Measurements from ENCODE around the gene HTR4. TPM values are rescaled to one million over a fixed set of nuclear protein-coding genes. Genes with fewer than 3 reads are reported as not detected.
A peak's percentile ranks its signal among the peaks of the same experiment; 100 is the strongest.

Gene HTR4
- total and polyA plus RNA-seq, 2 donors (not counting 3 experiments of a cell fraction or from before 2014, with no cell fraction given) = not detected

DNA sequence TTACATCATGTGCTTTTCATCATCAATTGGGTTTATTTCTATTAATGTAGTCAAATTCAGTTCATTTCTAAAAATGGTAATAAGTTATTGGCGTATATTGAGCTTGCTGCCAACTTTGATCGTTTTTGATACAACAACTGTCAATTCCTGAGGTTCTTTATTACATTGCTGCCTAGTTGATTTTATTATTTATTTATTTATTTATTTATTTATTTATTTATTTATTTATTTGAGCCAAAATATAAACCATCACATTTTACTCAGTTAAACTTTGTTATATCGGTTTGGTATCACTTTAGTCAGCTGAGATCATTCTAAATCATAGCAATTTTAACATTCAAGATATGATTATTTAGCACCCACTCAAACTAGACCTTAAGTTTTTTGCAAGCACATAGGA is 170.6 kb downstream of the HTR4 start:
- H3K4me1 ChIP-seq (ENCODE audit: control insufficient read depth, extremely low read depth, insufficient read depth, low read length) = no peaks in the 10 kb centered on the region
- H4K20me1 ChIP-seq (replicated peaks; ENCODE audit: control insufficient read depth, extremely low read depth, insufficient read depth, low read length) = no peaks in the 10 kb centered on the region
- POLR2A ChIA-PET = no interaction called here
- H3K27me3 ChIP-seq (ENCODE audit: control insufficient read depth in 2 of 2, insufficient read depth in 2 of 2, low read length in 2 of 2) = peaks cover 2 to 7% of the 10 kb centered on the region in 2 experiments
- no peak overlapping the region for H3K27ac ChIP-seq (ENCODE audit: insufficient read depth, low read depth, low read length)
- CTCF ChIA-PET = interaction anchor here (0.6 to 5.8 kb wide), 12 partner anchors 8 to 304 kb away, joined by 3 to 141 read pairs (median 6); no protein-coding TSS in a partner anchor
- no peak overlapping the region for H3K9ac ChIP-seq (replicated peaks; ENCODE audit: extremely low read depth, insufficient read depth, low read length)
- H3K4me3 ChIP-seq (replicated peaks in 1 of 3; ENCODE audit: insufficient read depth in 1 of 3, low read depth in 1 of 3, low read length in 3 of 3) = no peak overlapping the region
- no peaks in the 10 kb centered on the region for H3K9me1 ChIP-seq (replicated peaks; ENCODE audit: control insufficient read depth, extremely low read depth, insufficient read depth, low read length)
- H3K79me2 ChIP-seq (ENCODE audit: control insufficient read depth, insufficient read depth, low read length) = no peaks in the 10 kb centered on the region
- FAIRE-seq (peak; percentile 18), DNase-seq (ENCODE audit: low read depth, low spot score) (no peak)
- dilution Hi-C loops (cut with MboI; ENCODE audit: extremely low pct_ligation_motif_present, low sequenced_read_pairs) = no loop called here
- no TSS peak for BruUV-seq (replicated peaks)
- no peak overlapping the region for H3K4me2 ChIP-seq (ENCODE audit: insufficient read depth, low read length)
- H3K36me3 ChIP-seq (ENCODE audit: control insufficient read depth in 2 of 2, extremely low read depth in 1 of 2, insufficient read depth in 2 of 2, low read length in 2 of 2) = no peaks in the 10 kb centered on the region
- no peak overlapping the region for H2AFZ ChIP-seq (ENCODE audit: low read depth, low read length)
- no peaks in the 10 kb centered on the region for H3K9me3 ChIP-seq (replicated peaks; ENCODE audit: control insufficient read depth, insufficient read depth, low read length)
- TF ChIP-seq MYC (IDR thresholded peaks at IDR 0.05; ENCODE audit: low read depth, low read length) (no peak), EZH2 (IDR thresholded peaks at IDR 0.05; ENCODE audit: borderline replicate concordance, low read depth, low read length, severe bottlenecking) (no peak), POLR2A (IDR thresholded peaks at IDR 0.05; ENCODE audit: low read depth, low read length) (no peak), GATA2 (IDR thresholded peaks at IDR 0.05; ENCODE audit: insufficient read depth, insufficient read length, low read depth, low read length) (no peak), FOS (IDR thresholded peaks at IDR 0.05; ENCODE audit: borderline replicate concordance, insufficient read depth, low read length) (no peak), CTCF (IDR thresholded peaks at IDR 0.05; ENCODE audit: extremely low read depth in 1 of 2, insufficient read depth in 1 of 2, low read depth in 1 of 2, low read length in 2 of 2) (no peak), POLR2AphosphoS5 (IDR thresholded peaks at IDR 0.05; ENCODE audit: insufficient read depth, low read depth, low read length) (no peak), MAX (IDR thresholded peaks at IDR 0.05; ENCODE audit: insufficient read depth, insufficient read length) (no peak), JUN (IDR thresholded peaks at IDR 0.05; ENCODE audit: borderline replicate concordance, insufficient read depth, insufficient read length, low read depth) (no peak)
- intact Hi-C loops (cut with micrococcal nuclease) = loop anchor here (1.0 kb wide), 3 partner anchors 39 to 304 kb away; no protein-coding TSS in a partner anchor
